ENCODE results near the gene TCF25.

DNA sequence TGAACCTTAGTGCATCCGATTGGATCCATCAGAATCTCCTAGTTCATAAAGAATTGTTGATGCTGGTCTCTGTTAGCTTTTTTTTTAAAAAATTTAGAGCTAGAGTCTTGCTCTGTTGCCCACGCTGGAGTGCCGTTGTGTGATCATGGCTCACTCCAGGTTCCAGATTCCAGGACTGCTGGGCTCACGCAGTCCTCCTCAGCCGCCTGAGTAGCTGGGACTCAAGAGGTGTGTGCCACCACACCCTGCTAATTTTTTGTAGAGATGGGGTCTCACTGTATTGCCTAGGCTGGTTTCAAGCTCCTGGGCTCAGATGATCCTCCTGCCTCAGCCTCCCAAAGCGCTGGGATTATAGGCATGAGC lies 8.0 kb downstream of the TCF25 start:
- TF ChIP-seq, protein P1, sequence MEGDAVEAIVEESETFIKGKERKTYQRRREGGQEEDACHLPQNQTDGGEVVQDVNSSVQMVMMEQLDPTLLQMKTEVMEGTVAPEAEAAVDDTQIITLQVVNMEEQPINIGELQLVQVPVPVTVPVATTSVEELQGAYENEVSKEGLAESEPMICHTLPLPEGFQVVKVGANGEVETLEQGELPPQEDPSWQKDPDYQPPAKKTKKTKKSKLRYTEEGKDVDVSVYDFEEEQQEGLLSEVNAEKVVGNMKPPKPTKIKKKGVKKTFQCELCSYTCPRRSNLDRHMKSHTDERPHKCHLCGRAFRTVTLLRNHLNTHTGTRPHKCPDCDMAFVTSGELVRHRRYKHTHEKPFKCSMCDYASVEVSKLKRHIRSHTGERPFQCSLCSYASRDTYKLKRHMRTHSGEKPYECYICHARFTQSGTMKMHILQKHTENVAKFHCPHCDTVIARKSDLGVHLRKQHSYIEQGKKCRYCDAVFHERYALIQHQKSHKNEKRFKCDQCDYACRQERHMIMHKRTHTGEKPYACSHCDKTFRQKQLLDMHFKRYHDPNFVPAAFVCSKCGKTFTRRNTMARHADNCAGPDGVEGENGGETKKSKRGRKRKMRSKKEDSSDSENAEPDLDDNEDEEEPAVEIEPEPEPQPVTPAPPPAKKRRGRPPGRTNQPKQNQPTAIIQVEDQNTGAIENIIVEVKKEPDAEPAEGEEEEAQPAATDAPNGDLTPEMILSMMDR (conservative IDR thresholded peaks at IDR 0.05; ENCODE audit: low read length), result no peak
- TF ChIP-seq EZH2phosphoT487 (IDR thresholded peaks at IDR 0.05; ENCODE audit: borderline replicate concordance), result no peak
